Aorta (tissue), 5 donors: ENCODE data around the gene SLC4A1AP. TPM values are rescaled to one million over a fixed set of nuclear protein-coding genes. Genes with fewer than 3 reads are reported as not detected.
"Not testable (repeated sequence)": the region's sequence is repeated elsewhere in the genome, so short reads cannot be mapped to it uniquely, and the experiment has no call there.

Experiments used
- ATAC-seq: fragments of 200-7000 bp; cut with Tn5 transposase; one replicate; pipeline ENCODE4 v1.9.1; 2022; ENCODE audit warnings: moderate library complexity; ENCODE audit not compliant: low FRiP score
- DNase-seq, 2 donors: peaks; one replicate each; pipeline ENCODE4 v3.0.0-alpha.2; 2020
- H3K27ac ChIP-seq, 2 donors: one replicate each; pipeline ENCODE4 v1.5.1; 2013; ENCODE audit warnings: low read length in 2 of 2, mild to moderate bottlenecking in 2 of 2, moderate library complexity in 2 of 2, control low read depth in 1 of 2, inconsistent platforms in 1 of 2, low read depth in 1 of 2
- H3K27me3 ChIP-seq, 2 donors: one replicate each; pipeline ENCODE4 v1.6.1; 2013; ENCODE audit warnings: control low read depth in 1 of 2, low read length in 1 of 2, mild to moderate bottlenecking in 1 of 2, moderate library complexity in 1 of 2; ENCODE audit not compliant: insufficient read depth in 2 of 2, control insufficient read depth in 1 of 2
- H3K36me3 ChIP-seq, 2 donors: one replicate each; pipeline ENCODE4 v1.6.1; 2013; ENCODE audit warnings: control low read depth in 1 of 2, low read length in 1 of 2, mild to moderate bottlenecking in 1 of 2; ENCODE audit not compliant: insufficient read depth in 2 of 2, control insufficient read depth in 1 of 2
- H3K4me1 ChIP-seq, 2 donors: one replicate each; pipeline ENCODE4 v1.6.1; 2013; ENCODE audit warnings: low read length in 2 of 2, control low read depth in 1 of 2, mild to moderate bottlenecking in 1 of 2, moderate library complexity in 1 of 2; ENCODE audit not compliant: insufficient read depth in 2 of 2, control insufficient read depth in 1 of 2
- H3K4me3 ChIP-seq, 2 donors: one replicate each; pipeline ENCODE4 v1.5.1; 2013; ENCODE audit warnings: low read length in 2 of 2, control low read depth in 1 of 2, mild to moderate bottlenecking in 1 of 2
- H3K9me3 ChIP-seq: one replicate; pipeline ENCODE4 v1.6.1; 2013; ENCODE audit warnings: mild to moderate bottlenecking, low read length; ENCODE audit not compliant: control insufficient read depth
- WGBS, 2 donors: extraction: QIAGEN DNeasy Blood & Tissue Kit; methylation state at CpG; one replicate each; pipeline ENCODE4 v1.1.7; 2013; 5-methylcytosine and 5-hydroxymethylcytosine counted together
- intact Hi-C, 2 donors: fragments of 100-400 bp; cut with DNase I; formaldehyde crosslinking; loops; one replicate each; pipeline versions ENCODE4 v1.14.2 to v1.15.0; 2022
- polyA plus RNA-seq, 2 donors: library from polyadenylated mRNA; stranded (reverse); fragments of 200-250 nt; gene quantifications; one replicate each; pipeline ENCODE4 v1.2.3, GENCODE V29; 2013
- total RNA-seq, 2 donors: library from RNA; stranded (reverse); fragmentation: NEBNext Ultra II Directional; extraction: Animal tissue kit (Norgen Biotek cat#: 25700); gene quantifications; one replicate each; pipeline ENCODE4 v1.2.1, GENCODE V29; 2021
- donor health status: healthy with polysubstance abuse.
- donor health status: Bipolar disorder and iron deficiency.
- donor health status: DM: no; HTN: no; CAD: no.
- donor health status: DM: no; HTN: no; CAD: no.
- donor health status: DM: yes; HTN: yes; CAD: no.

SLC4A1AP gene
- total and polyA plus RNA-seq, 4 donors: 10.3 to 19.7 (median 16.9) TPM

GRCh38 chr2:27627963-27628766, 35.5 kb upstream of the SLC4A1AP start:
- H3K36me3 ChIP-seq: peaks cover 0 to 3% of the 10 kb centered on the region in 2 donors
- H3K27ac ChIP-seq: no peak overlapping the region
- DNase-seq (peak in 1 of 2 donors; percentile 57), ATAC-seq (peak; percentile 79)
- whole genome bisulfite sequencing, 2 donors: 2% methylated on average over 16 to 21 of the region's 21 CpGs
- H3K4me1 ChIP-seq: no peaks in the 10 kb centered on the region
- peak overlapping the region; percentile 58 to 64 for H3K4me3 ChIP-seq
- intact Hi-C loops: loop anchor here in 1 of 2 donors (10.0 kb wide), 1 partner anchor 133 kb away; the partner anchor contains the start of genes FNDC4 and GCKR
- H3K9me3 ChIP-seq: no peaks in the 10 kb centered on the region
- H3K27me3 ChIP-seq: no peaks in the 10 kb centered on the region

GRCh38 chr2:27628767-27629709, 34.7 kb upstream of the SLC4A1AP start, which contains the start of the genes CCDC121 and GPN1:
CCDC121 (minus strand) TSS chr2:27629012; CDS start chr2:27627799, 1,213 bp downstream.
GPN1 (plus strand) TSS chr2:27629050; CDS start chr2:27629059, 9 bp downstream.
- Histone ChIP-seq H3K36me3 (no peaks in the 10 kb centered on the region), H3K9me3 (no peaks in the 10 kb centered on the region), H3K4me3 (peak within 1 kb of the TSS; percentile 58 to 64), H3K27ac (peak within 1 kb of the TSS in 1 of 2 donors; percentile 38), H3K27me3 (no peaks in the 10 kb centered on the region), H3K4me1 (no peaks in the 10 kb centered on the region)
- 1% methylated on average over 42 to 44 of the region's 44 CpGs for WGBS, 2 donors
- ATAC-seq (peak; percentile 97), DNase-seq (peak; percentile 96)
- intact Hi-C loops: loop anchor here in 1 of 2 donors (10.0 kb wide), 1 partner anchor 134 kb away; the partner anchor contains the start of genes FNDC4 and GCKR

- H3K4me1 ChIP-seq, H3K4me3 ChIP-seq, H3K9me3 ChIP-seq, ATAC-seq, DNase-seq, intact Hi-C loops, H3K36me3 ChIP-seq, H3K27ac ChIP-seq, H3K27me3 ChIP-seq: not testable (repeated sequence)
- 90 to 95% methylated on average over 2 of the region's 2 CpGs for WGBS, 2 donors
Observed at GRCh38 chr2:27630257-27630656, 33.4 kb upstream of the SLC4A1AP start.

GRCh38 chr2:27634291-27634690, 29.4 kb upstream of the SLC4A1AP start:
- no peak for ATAC-seq
- no peak for DNase-seq
- Histone ChIP-seq H3K27ac (no peak overlapping the region), H3K4me3 (no peak overlapping the region), H3K9me3 (no peaks in the 10 kb centered on the region), H3K27me3 (no peaks in the 10 kb centered on the region), H3K36me3 (peaks cover 2 to 8% of the 10 kb centered on the region in 2 donors), H3K4me1 (no peaks in the 10 kb centered on the region)
- intact Hi-C loops: no loop called here
- 96% methylated on average over 2 of the region's 2 CpGs for WGBS, 2 donors

GRCh38 chr2:27636766-27637165, 26.9 kb upstream of the SLC4A1AP start:
- no peak for ATAC-seq
- Histone ChIP-seq H3K9me3 (no peaks in the 10 kb centered on the region), H3K27ac (no peak overlapping the region), H3K4me1 (no peaks in the 10 kb centered on the region), H3K27me3 (no peaks in the 10 kb centered on the region), H3K36me3 (peaks cover 6 to 8% of the 10 kb centered on the region in 2 donors), H3K4me3 (no peak overlapping the region)
- intact Hi-C loops: no loop called here
- WGBS, 2 donors: 89 to 92% methylated on average over 5 of the region's 5 CpGs
- no peak for DNase-seq

GRCh38 chr2:27638037-27638637, 25.6 kb upstream of the SLC4A1AP start:
- 89 to 90% methylated on average over 3 of the region's 3 CpGs for WGBS, 2 donors

GRCh38 chr2:27638709-27639108, 25.0 kb upstream of the SLC4A1AP start:
- H3K36me3 ChIP-seq: peaks cover 6 to 8% of the 10 kb centered on the region in 2 donors

More at GRCh38 chr2:27638037-27638637, 25.6 kb upstream of the SLC4A1AP start:
- no peak for DNase-seq
- Histone ChIP-seq H3K27me3 (no peaks in the 10 kb centered on the region), H3K36me3 (peaks cover 6 to 8% of the 10 kb centered on the region in 2 donors), H3K4me3 (no peak overlapping the region), H3K4me1 (no peaks in the 10 kb centered on the region), H3K9me3 (no peaks in the 10 kb centered on the region), H3K27ac (no peak overlapping the region)
- no peak for ATAC-seq
- intact Hi-C loops: no loop called here

GRCh38 chr2:27640722-27641245, 22.9 kb upstream of the SLC4A1AP start:
- WGBS, 2 donors: 70 to 71% methylated on average over 2 of the region's 2 CpGs
- ATAC-seq (no peak), DNase-seq (no peak)
- Histone ChIP-seq H3K4me1 (no peaks in the 10 kb centered on the region), H3K36me3 (peaks cover 3 to 8% of the 10 kb centered on the region in 2 donors), H3K4me3 (no peak overlapping the region), H3K27me3 (no peaks in the 10 kb centered on the region), H3K27ac (no peak overlapping the region), H3K9me3 (no peaks in the 10 kb centered on the region)
- intact Hi-C loops: no loop called here

More at GRCh38 chr2:27638709-27639108, 25.0 kb upstream of the SLC4A1AP start:
- Histone ChIP-seq H3K27me3 (no peaks in the 10 kb centered on the region), H3K9me3 (no peaks in the 10 kb centered on the region), H3K27ac (no peak overlapping the region), H3K4me1 (no peaks in the 10 kb centered on the region), H3K4me3 (no peak overlapping the region)
- no peak for DNase-seq
- no peak for ATAC-seq
- WGBS, 2 donors: 59 to 60% methylated on average over 3 of the region's 3 CpGs
- intact Hi-C loops: no loop called here
